ENCODE data around the gene RASGRP1.

Gene RASGRP1

GRCh38 chr15:38474155-38474757 is 90.4 kb downstream of the RASGRP1 start:
- peak; percentile 98 for ATAC-seq
- TF ChIP-seq CSDC2 (CRISPR knock-in tag; IDR thresholded peaks at IDR 0.05) (no peak), ZC3H10 (CRISPR knock-in tag; IDR thresholded peaks at IDR 0.05) (no peak), PPARA (CRISPR knock-in tag; IDR thresholded peaks at IDR 0.05; ENCODE audit: borderline replicate concordance) (no peak), ARNTL (CRISPR knock-in tag; IDR thresholded peaks at IDR 0.05; ENCODE audit: borderline replicate concordance, low read depth) (no peak), BACH2 (CRISPR knock-in tag; IDR thresholded peaks at IDR 0.05; ENCODE audit: borderline replicate concordance) (no peak), RARB (CRISPR knock-in tag; IDR thresholded peaks at IDR 0.05) (no peak), ZNF70 (CRISPR knock-in tag; IDR thresholded peaks at IDR 0.05) (no peak), CREB5 (CRISPR knock-in tag; IDR thresholded peaks at IDR 0.05; ENCODE audit: low read depth) (no peak), OSR1 (CRISPR knock-in tag; IDR thresholded peaks at IDR 0.05) (no peak), ZFP30 (CRISPR knock-in tag; IDR thresholded peaks at IDR 0.05) (no peak)
- TF ChIP-seq, protein P1, sequence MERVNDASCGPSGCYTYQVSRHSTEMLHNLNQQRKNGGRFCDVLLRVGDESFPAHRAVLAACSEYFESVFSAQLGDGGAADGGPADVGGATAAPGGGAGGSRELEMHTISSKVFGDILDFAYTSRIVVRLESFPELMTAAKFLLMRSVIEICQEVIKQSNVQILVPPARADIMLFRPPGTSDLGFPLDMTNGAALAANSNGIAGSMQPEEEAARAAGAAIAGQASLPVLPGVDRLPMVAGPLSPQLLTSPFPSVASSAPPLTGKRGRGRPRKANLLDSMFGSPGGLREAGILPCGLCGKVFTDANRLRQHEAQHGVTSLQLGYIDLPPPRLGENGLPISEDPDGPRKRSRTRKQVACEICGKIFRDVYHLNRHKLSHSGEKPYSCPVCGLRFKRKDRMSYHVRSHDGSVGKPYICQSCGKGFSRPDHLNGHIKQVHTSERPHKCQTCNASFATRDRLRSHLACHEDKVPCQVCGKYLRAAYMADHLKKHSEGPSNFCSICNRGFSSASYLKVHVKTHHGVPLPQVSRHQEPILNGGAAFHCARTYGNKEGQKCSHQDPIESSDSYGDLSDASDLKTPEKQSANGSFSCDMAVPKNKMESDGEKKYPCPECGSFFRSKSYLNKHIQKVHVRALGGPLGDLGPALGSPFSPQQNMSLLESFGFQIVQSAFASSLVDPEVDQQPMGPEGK (CRISPR knock-in tag; IDR thresholded peaks at IDR 0.05; ENCODE audit: borderline replicate concordance), result no peak
- TF ChIP-seq, protein P2, sequence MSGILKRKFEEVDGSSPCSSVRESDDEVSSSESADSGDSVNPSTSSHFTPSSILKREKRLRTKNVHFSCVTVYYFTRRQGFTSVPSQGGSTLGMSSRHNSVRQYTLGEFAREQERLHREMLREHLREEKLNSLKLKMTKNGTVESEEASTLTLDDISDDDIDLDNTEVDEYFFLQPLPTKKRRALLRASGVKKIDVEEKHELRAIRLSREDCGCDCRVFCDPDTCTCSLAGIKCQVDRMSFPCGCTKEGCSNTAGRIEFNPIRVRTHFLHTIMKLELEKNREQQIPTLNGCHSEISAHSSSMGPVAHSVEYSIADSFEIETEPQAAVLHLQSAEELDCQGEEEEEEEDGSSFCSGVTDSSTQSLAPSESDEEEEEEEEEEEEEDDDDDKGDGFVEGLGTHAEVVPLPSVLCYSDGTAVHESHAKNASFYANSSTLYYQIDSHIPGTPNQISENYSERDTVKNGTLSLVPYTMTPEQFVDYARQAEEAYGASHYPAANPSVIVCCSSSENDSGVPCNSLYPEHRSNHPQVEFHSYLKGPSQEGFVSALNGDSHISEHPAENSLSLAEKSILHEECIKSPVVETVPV (CRISPR knock-in tag; IDR thresholded peaks at IDR 0.05), result no peak
- TF ChIP-seq, protein P3, sequence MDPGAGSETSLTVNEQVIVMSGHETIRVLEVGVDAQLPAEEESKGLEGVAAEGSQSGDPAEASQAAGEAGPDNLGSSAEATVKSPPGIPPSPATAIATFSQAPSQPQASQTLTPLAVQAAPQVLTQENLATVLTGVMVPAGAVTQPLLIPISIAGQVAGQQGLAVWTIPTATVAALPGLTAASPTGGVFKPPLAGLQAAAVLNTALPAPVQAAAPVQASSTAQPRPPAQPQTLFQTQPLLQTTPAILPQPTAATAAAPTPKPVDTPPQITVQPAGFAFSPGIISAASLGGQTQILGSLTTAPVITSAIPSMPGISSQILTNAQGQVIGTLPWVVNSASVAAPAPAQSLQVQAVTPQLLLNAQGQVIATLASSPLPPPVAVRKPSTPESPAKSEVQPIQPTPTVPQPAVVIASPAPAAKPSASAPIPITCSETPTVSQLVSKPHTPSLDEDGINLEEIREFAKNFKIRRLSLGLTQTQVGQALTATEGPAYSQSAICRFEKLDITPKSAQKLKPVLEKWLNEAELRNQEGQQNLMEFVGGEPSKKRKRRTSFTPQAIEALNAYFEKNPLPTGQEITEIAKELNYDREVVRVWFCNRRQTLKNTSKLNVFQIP (CRISPR knock-in tag; IDR thresholded peaks at IDR 0.05; ENCODE audit: borderline replicate concordance, low read depth), result no peak

DNA sequence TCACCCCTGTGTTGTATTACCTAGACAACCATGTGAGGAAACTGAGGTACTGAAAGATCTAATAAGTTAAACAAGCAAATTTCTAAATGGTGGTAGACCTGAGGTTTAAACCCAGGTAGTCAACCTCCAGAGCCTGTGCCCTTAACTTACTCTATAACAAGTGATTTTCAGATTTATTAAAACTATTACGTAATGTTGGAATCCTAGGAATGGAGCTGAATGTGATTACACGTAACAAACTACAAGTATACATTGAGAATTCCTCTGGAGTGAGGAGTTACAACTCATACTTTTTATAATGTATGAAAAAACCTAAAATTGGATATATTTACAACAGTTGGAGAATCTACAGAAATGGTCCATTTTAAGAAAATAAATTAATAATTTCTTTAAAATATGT is 92.6 kb downstream of the RASGRP1 start:
- ATAC-seq, result no peak
- TF ChIP-seq ARNTL (CRISPR knock-in tag; IDR thresholded peaks at IDR 0.05; ENCODE audit: borderline replicate concordance, low read depth), result no peak
- TF ChIP-seq ZC3H10 (CRISPR knock-in tag; IDR thresholded peaks at IDR 0.05), result no peak
- no peak for TF ChIP-seq BACH2 (CRISPR knock-in tag; IDR thresholded peaks at IDR 0.05; ENCODE audit: borderline replicate concordance)

GRCh38 chr15:38470816-38471215 is 93.8 kb downstream of the RASGRP1 start:
- TF ChIP-seq ZFP3 (CRISPR knock-in tag; IDR thresholded peaks at IDR 0.05) (no peak), RARB (CRISPR knock-in tag; IDR thresholded peaks at IDR 0.05) (no peak), ZNF565 (CRISPR knock-in tag; conservative IDR thresholded peaks at IDR 0.05; ENCODE audit: low read depth) (no peak), SNAI2 (CRISPR knock-in tag; IDR thresholded peaks at IDR 0.05) (no peak)
- no peak for ATAC-seq

GRCh38 chr15:38464675-38465074 is 99.9 kb downstream of the RASGRP1 start:
- ATAC-seq, result no peak
- TF ChIP-seq, protein P3 (CRISPR knock-in tag; IDR thresholded peaks at IDR 0.05; ENCODE audit: borderline replicate concordance, low read depth), result no peak
- TF ChIP-seq ZNF565 (CRISPR knock-in tag; conservative IDR thresholded peaks at IDR 0.05; ENCODE audit: low read depth), result no peak
- no peak for TF ChIP-seq PPARA (CRISPR knock-in tag; IDR thresholded peaks at IDR 0.05; ENCODE audit: borderline replicate concordance)
- TF ChIP-seq ISL1 (CRISPR knock-in tag; IDR thresholded peaks at IDR 0.05), result no peak
- TF ChIP-seq CSDC2 (CRISPR knock-in tag; IDR thresholded peaks at IDR 0.05), result no peak
- no peak for TF ChIP-seq TOX (CRISPR knock-in tag; IDR thresholded peaks at IDR 0.05; ENCODE audit: borderline replicate concordance)
- TF ChIP-seq ARNTL (CRISPR knock-in tag; IDR thresholded peaks at IDR 0.05; ENCODE audit: borderline replicate concordance, low read depth), result no peak
- no peak for TF ChIP-seq ZFP3 (CRISPR knock-in tag; IDR thresholded peaks at IDR 0.05)
- no peak for TF ChIP-seq BACH2 (CRISPR knock-in tag; IDR thresholded peaks at IDR 0.05; ENCODE audit: borderline replicate concordance)
- no peak for TF ChIP-seq OSR1 (CRISPR knock-in tag; IDR thresholded peaks at IDR 0.05)
- TF ChIP-seq TCF4 (CRISPR knock-in tag; IDR thresholded peaks at IDR 0.05; ENCODE audit: borderline replicate concordance), result no peak
- no peak for TF ChIP-seq GLIS3 (CRISPR knock-in tag; IDR thresholded peaks at IDR 0.05)
- no peak for TF ChIP-seq RARB (CRISPR knock-in tag; IDR thresholded peaks at IDR 0.05)
- TF ChIP-seq, protein P4, sequence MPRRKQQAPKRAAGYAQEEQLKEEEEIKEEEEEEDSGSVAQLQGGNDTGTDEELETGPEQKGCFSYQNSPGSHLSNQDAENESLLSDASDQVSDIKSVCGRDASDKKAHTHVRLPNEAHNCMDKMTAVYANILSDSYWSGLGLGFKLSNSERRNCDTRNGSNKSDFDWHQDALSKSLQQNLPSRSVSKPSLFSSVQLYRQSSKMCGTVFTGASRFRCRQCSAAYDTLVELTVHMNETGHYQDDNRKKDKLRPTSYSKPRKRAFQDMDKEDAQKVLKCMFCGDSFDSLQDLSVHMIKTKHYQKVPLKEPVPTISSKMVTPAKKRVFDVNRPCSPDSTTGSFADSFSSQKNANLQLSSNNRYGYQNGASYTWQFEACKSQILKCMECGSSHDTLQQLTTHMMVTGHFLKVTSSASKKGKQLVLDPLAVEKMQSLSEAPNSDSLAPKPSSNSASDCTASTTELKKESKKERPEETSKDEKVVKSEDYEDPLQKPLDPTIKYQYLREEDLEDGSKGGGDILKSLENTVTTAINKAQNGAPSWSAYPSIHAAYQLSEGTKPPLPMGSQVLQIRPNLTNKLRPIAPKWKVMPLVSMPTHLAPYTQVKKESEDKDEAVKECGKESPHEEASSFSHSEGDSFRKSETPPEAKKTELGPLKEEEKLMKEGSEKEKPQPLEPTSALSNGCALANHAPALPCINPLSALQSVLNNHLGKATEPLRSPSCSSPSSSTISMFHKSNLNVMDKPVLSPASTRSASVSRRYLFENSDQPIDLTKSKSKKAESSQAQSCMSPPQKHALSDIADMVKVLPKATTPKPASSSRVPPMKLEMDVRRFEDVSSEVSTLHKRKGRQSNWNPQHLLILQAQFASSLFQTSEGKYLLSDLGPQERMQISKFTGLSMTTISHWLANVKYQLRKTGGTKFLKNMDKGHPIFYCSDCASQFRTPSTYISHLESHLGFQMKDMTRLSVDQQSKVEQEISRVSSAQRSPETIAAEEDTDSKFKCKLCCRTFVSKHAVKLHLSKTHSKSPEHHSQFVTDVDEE (CRISPR knock-in tag; IDR thresholded peaks at IDR 0.05), result no peak
- no peak for TF ChIP-seq ZFP30 (CRISPR knock-in tag; IDR thresholded peaks at IDR 0.05)

All from SK-N-SH treated with all-trans-retinoic acid at 6 μM for 48 hours (cell line).